ENCODE measurements around the gene SLC24A2.

DNA sequence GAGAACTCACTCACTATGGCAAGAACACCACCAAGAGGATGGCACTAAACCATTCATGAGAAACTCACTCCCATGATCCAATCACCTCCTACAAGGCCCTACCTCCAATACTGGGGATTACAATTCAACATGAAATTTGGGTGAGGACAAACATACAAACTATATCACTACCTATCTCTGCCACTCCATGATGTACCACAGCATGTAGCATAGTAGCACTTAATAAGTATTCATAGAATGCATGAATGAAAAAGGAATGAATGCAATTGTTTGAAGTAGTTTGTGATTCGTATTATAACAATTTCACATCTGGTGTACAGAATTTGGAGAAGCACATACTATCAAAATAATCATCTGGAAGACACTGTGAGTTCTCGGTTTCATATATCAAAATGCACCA lies 27.9 kb upstream of the SLC24A2 start:
- TF ChIP-seq, protein P1, sequence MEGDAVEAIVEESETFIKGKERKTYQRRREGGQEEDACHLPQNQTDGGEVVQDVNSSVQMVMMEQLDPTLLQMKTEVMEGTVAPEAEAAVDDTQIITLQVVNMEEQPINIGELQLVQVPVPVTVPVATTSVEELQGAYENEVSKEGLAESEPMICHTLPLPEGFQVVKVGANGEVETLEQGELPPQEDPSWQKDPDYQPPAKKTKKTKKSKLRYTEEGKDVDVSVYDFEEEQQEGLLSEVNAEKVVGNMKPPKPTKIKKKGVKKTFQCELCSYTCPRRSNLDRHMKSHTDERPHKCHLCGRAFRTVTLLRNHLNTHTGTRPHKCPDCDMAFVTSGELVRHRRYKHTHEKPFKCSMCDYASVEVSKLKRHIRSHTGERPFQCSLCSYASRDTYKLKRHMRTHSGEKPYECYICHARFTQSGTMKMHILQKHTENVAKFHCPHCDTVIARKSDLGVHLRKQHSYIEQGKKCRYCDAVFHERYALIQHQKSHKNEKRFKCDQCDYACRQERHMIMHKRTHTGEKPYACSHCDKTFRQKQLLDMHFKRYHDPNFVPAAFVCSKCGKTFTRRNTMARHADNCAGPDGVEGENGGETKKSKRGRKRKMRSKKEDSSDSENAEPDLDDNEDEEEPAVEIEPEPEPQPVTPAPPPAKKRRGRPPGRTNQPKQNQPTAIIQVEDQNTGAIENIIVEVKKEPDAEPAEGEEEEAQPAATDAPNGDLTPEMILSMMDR (IDR thresholded peaks at IDR 0.05), result no peak
- no peak for TF ChIP-seq POLR2A (IDR thresholded peaks at IDR 0.05)
